Fibroblast of skin of abdomen (primary cell): ENCODE measurements around the gene MFNG.

Experiments
- DNase-seq: peaks from one replicate; pipeline ENCODE4 v3.0.0-alpha.2; 2013

The MFNG gene

DNA sequence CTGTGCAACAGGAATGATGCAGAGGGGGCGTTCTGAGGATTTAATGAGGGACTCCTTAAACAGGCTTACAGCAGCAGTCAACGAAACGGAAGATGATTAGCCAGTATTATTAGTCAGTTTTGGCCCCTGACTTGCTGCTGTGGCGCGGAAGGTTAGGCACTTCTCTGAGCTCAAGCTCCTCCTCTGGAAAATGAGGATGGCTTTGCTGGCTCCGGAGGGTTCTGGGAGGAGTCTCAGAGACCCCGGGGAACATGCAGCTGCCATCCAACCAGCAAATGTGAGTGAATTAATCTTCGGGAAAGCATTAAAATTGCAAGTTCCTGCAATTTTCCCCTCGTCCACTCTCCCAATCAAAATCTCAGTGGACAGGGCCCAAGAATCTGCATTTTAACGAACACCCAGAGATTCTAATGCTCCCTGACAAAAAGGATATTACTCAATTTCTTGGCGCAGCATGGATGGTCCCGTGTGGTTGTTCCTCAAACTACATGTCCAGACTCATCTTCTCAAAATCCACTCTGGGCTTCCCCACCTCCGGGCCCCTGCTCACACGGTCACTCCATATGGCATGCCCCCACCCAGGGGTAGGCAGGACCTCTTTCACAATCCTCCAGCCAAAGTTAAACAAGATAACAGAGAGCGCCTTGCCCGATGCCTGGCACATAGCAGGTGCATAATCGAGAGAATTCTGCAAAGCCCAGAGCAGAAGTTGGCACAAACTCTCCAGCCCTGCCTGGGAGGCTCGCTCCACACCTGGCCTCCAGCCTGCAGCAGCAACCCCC lies 65.3 kb downstream of the MFNG start:
- peak; percentile 18 for DNase-seq

DNA sequence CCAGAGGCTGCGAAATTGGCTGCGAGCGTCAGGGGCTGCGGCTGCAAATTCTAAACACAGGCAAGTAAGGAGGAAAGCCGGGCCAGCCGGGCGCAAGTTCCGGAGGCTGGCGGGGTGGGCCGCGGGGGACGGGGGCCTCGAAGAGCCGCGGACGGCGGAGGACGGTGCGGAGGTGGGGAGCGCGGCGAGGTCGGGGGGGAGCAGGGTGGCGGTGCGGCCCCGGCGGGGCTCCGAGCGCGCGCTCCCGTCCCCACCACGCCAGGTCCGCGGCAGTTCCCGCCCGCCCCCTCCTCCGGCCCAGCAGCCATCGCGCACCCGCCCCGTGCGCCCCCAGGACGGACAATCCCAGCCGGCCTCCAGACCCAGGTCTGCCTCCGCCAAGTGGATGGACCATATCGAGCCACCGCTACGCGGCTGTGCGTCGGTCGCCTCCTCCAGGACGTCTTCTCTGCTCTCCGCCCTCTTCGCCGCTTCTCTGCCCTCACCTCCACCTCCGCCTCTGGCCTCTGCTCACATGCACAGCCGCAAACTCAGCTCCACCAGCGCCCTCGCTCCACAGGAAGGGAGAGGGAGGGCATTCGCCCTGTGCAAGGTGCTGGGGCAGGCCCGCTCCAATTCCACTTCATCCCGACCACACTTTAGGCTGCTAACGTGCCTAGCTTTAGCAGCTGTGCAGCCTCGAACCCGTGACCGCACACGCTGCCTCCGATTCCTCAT lies 66.1 kb downstream of the MFNG start:
- DNase-seq = no peak

DNA sequence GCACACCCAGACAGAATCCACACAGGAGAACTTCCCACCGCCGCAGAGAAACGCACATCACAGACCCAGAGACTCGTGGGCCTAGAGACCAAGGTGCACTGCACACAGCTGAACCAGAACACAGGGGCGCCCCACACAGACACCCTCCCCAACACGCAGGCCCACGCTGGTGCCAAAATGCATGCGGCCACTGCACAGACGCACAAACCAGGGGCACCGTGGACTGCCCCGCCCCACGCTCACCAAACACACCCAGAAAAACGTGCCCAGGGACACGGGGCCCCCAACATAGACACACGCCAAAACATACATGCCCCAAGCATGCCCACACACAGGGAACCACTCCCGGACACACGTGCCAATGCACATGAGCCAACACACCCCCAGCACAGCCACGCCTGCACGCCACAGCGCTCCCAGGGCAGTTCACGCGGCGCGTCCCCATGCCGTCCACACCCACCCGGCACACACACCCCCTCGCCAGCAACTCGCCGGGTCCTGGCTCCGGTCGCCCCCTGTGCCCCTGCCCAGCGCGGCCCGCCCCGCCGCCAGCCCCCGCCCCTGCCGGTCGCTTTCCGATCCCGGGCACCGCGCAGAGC lies 66.7 kb downstream of the MFNG start:
- DNase-seq = no peak
